Natural killer cell (primary cell): ENCODE measurements around the gene RASGEF1B. TPM values are rescaled to one million over a fixed set of nuclear protein-coding genes. Genes with fewer than 3 reads are reported as not detected.
A peak's percentile ranks its signal among the peaks of the same experiment; 100 is the strongest.

Source experiments
- ATAC-seq, 3 donors: fragments of 150-1000 bp in 2 of 3; fragments of 200-7000 bp in 1 of 3; cut with Tn5 transposase; 1 replicate in 1 of 3; 2 replicates in 2 of 3; pipeline ENCODE4 v1.10.0; 2021; ENCODE audit warnings: mild to moderate bottlenecking in 2 of 3, moderate library complexity in 2 of 3
- DNase-seq, 2 donors: peaks; one replicate each; pipeline versions ENCODE4 v3.0.0 to v3.0.0-alpha.2; 2013 to 2021; ENCODE audit warnings: mixed read lengths in 1 of 2
- H3K27ac ChIP-seq: one replicate; pipeline ENCODE4 v1.5.1; 2013; ENCODE audit warnings: mild to moderate bottlenecking, low read length
- H3K27me3 ChIP-seq: one replicate; pipeline ENCODE4 v1.6.1; 2013; ENCODE audit warnings: low read length; ENCODE audit not compliant: control insufficient read depth, insufficient read depth
- H3K36me3 ChIP-seq: one replicate; pipeline ENCODE4 v1.6.1; 2013; ENCODE audit warnings: low read length; ENCODE audit not compliant: control insufficient read depth, insufficient read depth
- H3K4me1 ChIP-seq: one replicate; pipeline ENCODE4 v1.6.1; 2013; ENCODE audit warnings: low read length; ENCODE audit not compliant: control insufficient read depth, insufficient read depth
- H3K4me3 ChIP-seq: one replicate; pipeline ENCODE4 v1.5.1; 2013; ENCODE audit warnings: low read length
- H3K9me3 ChIP-seq: one replicate; pipeline ENCODE4 v1.6.1; 2013; ENCODE audit warnings: low read length; ENCODE audit not compliant: control insufficient read depth, insufficient read depth
- H3K27ac Mint-ChIP-seq, 2 donors: one replicate each; pipeline ENCODE4 v1.8.0; 2022; ENCODE audit warnings: mild to moderate bottlenecking in 2 of 2, mixed read lengths in 2 of 2, moderate library complexity in 1 of 2
- H3K27me3 Mint-ChIP-seq, 2 donors: one replicate each; pipeline ENCODE4 v1.8.0; 2022; ENCODE audit warnings: low read depth in 2 of 2, mixed read lengths in 2 of 2
- H3K36me3 Mint-ChIP-seq: one replicate; pipeline ENCODE4 v1.8.0; 2022; ENCODE audit warnings: mixed read lengths
- H3K4me1 Mint-ChIP-seq, 2 donors: one replicate each; pipeline ENCODE4 v1.8.0; 2022; ENCODE audit warnings: mixed read lengths in 2 of 2
- H3K4me3 Mint-ChIP-seq: one replicate; pipeline ENCODE4 v1.8.0; 2022; ENCODE audit warnings: mild to moderate bottlenecking, moderate library complexity, mixed read lengths
- H3K9me3 Mint-ChIP-seq, 2 donors: one replicate each; pipeline ENCODE4 v1.8.0; 2022; ENCODE audit warnings: mixed read lengths in 2 of 2
- CTCF ChIP-seq: fragments of 200-600 bp; IDR thresholded peaks from one replicate; pipeline ENCODE4 v1.8.0; 2022; ENCODE audit warnings: antibody characterized with exemption
- WGBS: methylation state at CpG from one replicate; pipeline ENCODE4 v1.1.7; 2013; ENCODE audit warnings: missing lambda C conversion rate; ENCODE audit not compliant: insufficient coverage; 5-methylcytosine and 5-hydroxymethylcytosine counted together
- intact Hi-C: fragments of 100-400 bp; cut with micrococcal nuclease; formaldehyde crosslinking; loops from one replicate; pipeline ENCODE4 v1.14.2; 2022
- total RNA-seq, 4 donors: library from RNA; stranded (reverse); fragments of 120-200 nt in 1 of 4; gene quantifications; one replicate each; pipeline versions ENCODE4 v1.2.3 to v1.2.4, GENCODE V29; 2013 to 2022

RASGEF1B gene
- total RNA-seq, 3 donors from 2014 or later (not counting 1 experiment from before 2014, with no cell fraction given) = 42.9 to 106 (median 90.8) TPM

GRCh38 chr4:81494031-81494431, 22.3 kb upstream of the RASGEF1B start:
- DNase-seq (peak in 1 of 2 donors; percentile 65), ATAC-seq (peak; percentile 21 to 47 (median 42))
- WGBS = no CpG with 5 or more reads among the region's 1 CpG
- Mint-ChIP-seq H3K4me1 (peaks cover 47 to 55% of the 10 kb centered on the region in 2 donors), H3K27ac (peak overlapping the region; percentile 92), H3K9me3 (peaks cover 3 to 4% of the 10 kb centered on the region in 2 donors), H3K27me3 (no peaks in the 10 kb centered on the region), H3K4me3 (peak overlapping the region; percentile 93), H3K36me3 (no peaks in the 10 kb centered on the region)
- Histone ChIP-seq H3K27me3 (no peaks in the 10 kb centered on the region), H3K4me3 (peak overlapping the region; percentile 29), H3K9me3 (peaks cover 5% of the 10 kb centered on the region), H3K36me3 (no peaks in the 10 kb centered on the region), H3K27ac (peak overlapping the region; percentile 73), H3K4me1 (peaks cover 19% of the 10 kb centered on the region)
- intact Hi-C loops = loop anchor here (5.0 to 10.0 kb wide), 3 partner anchors 878 to 1411 kb away; partner anchors contain the start of genes HNRNPD and THAP9
- TF ChIP-seq CTCF = no peak

- Mint-ChIP-seq H3K4me1 (peaks cover 48 to 59% of the 10 kb centered on the region in 2 donors), H3K27me3 (no peaks in the 10 kb centered on the region), H3K36me3 (no peaks in the 10 kb centered on the region), H3K9me3 (peaks cover 3 to 4% of the 10 kb centered on the region in 2 donors), H3K27ac (peak overlapping the region; percentile 92), H3K4me3 (peak overlapping the region; percentile 75)
- H3K36me3 ChIP-seq = no peaks in the 10 kb centered on the region
- no peak for TF ChIP-seq CTCF
- ATAC-seq (no peak), DNase-seq (peak in 1 of 2 donors; percentile 43)
- H3K4me3 ChIP-seq = no peak overlapping the region
- WGBS = no CpG with 5 or more reads among the region's 1 CpG
- intact Hi-C loops = loop anchor here (1.0 to 10.0 kb wide), 5 partner anchors 13 to 1412 kb away; partner anchors contain the start of genes HNRNPD and THAP9
- peaks cover 19% of the 10 kb centered on the region for H3K4me1 ChIP-seq
- peak overlapping the region; percentile 88 for H3K27ac ChIP-seq
- H3K9me3 ChIP-seq = peaks cover 5% of the 10 kb centered on the region
- H3K27me3 ChIP-seq = no peaks in the 10 kb centered on the region
Observed at GRCh38 chr4:81492606-81493230, 21.0 kb upstream of the RASGEF1B start.

GRCh38 chr4:81491943-81492342, 20.2 kb upstream of the RASGEF1B start:
- intact Hi-C loops = loop anchor here (1.0 to 10.0 kb wide), 5 partner anchors 13 to 1413 kb away; partner anchors contain the start of genes HNRNPD and THAP9
- peak in 1 of 2 donors; percentile 88 for DNase-seq
- no peak overlapping the region for H3K4me3 ChIP-seq

More at GRCh38 chr4:81491943-81492342, 20.2 kb upstream of the RASGEF1B start:
- Mint-ChIP-seq H3K9me3 (peaks cover 3 to 4% of the 10 kb centered on the region in 2 donors), H3K4me3 (peak overlapping the region; percentile 75), H3K36me3 (no peaks in the 10 kb centered on the region), H3K27me3 (no peaks in the 10 kb centered on the region), H3K4me1 (peaks cover 48 to 59% of the 10 kb centered on the region in 2 donors), H3K27ac (peak overlapping the region; percentile 92)
- Histone ChIP-seq H3K27ac (peak overlapping the region; percentile 88), H3K9me3 (peaks cover 5% of the 10 kb centered on the region), H3K36me3 (no peaks in the 10 kb centered on the region), H3K27me3 (no peaks in the 10 kb centered on the region), H3K4me1 (peaks cover 19% of the 10 kb centered on the region)
- no peak for TF ChIP-seq CTCF
- peak; percentile 54 to 84 (median 81) for ATAC-seq
- 0% methylated on average over 1 of the region's 1 CpG for WGBS
